Stimulated activated CD8-positive, alpha-beta memory T cell treated with anti-CD3 and anti-CD28 coated beads, Interleukin-15, amount 100 ng/mL, for 24 hours (primary cell): ENCODE data around the gene MYO15A.

ENCODE experiments used
- DNase-seq: peaks from one replicate; pipeline ENCODE4 v3.0.0-alpha.2; 2020; ENCODE audit warnings: low read depth

Gene MYO15A

GRCh38 chr17:18129041-18129502 lies 20.5 kb downstream of the MYO15A start:
- no peak for DNase-seq

GRCh38 chr17:18132711-18133110 lies 24.2 kb downstream of the MYO15A start:
- DNase-seq = no peak

GRCh38 chr17:18136357-18136756 lies 27.8 kb downstream of the MYO15A start:
- DNase-seq = no peak

GRCh38 chr17:18138065-18138749 lies 29.7 kb downstream of the MYO15A start:
- DNase-seq = no peak

- DNase-seq = no peak
Observed at GRCh38 chr17:18139092-18139491, 30.5 kb downstream of the MYO15A start.

- DNase-seq = no peak
Observed at GRCh38 chr17:18139498-18139897, 30.9 kb downstream of the MYO15A start.

- DNase-seq = no peak
Observed at GRCh38 chr17:18139949-18140348, 31.4 kb downstream of the MYO15A start.

GRCh38 chr17:18140648-18141047 lies 32.1 kb downstream of the MYO15A start:
- no peak for DNase-seq

- DNase-seq = no peak
Observed at GRCh38 chr17:18141210-18141803, 32.8 kb downstream of the MYO15A start.

GRCh38 chr17:18142417-18142816 lies 33.9 kb downstream of the MYO15A start:
- DNase-seq = no peak

- DNase-seq = no peak
Observed at GRCh38 chr17:18143044-18143936, 34.7 kb downstream of the MYO15A start.

- DNase-seq = no peak
Observed at GRCh38 chr17:18144261-18144660, 35.7 kb downstream of the MYO15A start.

GRCh38 chr17:18144855-18145254 lies 36.3 kb downstream of the MYO15A start:
- DNase-seq = no peak

- no peak for DNase-seq
Observed at GRCh38 chr17:18145811-18146210, 37.3 kb downstream of the MYO15A start.

GRCh38 chr17:18146259-18146658 lies 37.7 kb downstream of the MYO15A start:
- no peak for DNase-seq

GRCh38 chr17:18146980-18147379 lies 38.4 kb downstream of the MYO15A start:
- DNase-seq = no peak

GRCh38 chr17:18148586-18148985 lies 40.0 kb downstream of the MYO15A start:
- no peak for DNase-seq

- no peak for DNase-seq
Observed at GRCh38 chr17:18151290-18151689, 42.7 kb downstream of the MYO15A start.

GRCh38 chr17:18155179-18155578 lies 46.6 kb downstream of the MYO15A start:
- no peak for DNase-seq

- no peak for DNase-seq
Observed at GRCh38 chr17:18156171-18156975, 47.8 kb downstream of the MYO15A start.

GRCh38 chr17:18156976-18157280 lies 48.4 kb downstream of the MYO15A start:
- DNase-seq = no peak

- DNase-seq = no peak
Observed at GRCh38 chr17:18157354-18157985, 48.9 kb downstream of the MYO15A start.
